Mucosa of gallbladder (tissue), 1 donor: ENCODE measurements around the gene IGF1R. TPM values are rescaled to one million over a fixed set of nuclear protein-coding genes. Genes with fewer than 3 reads are reported as not detected.
"Not testable (repeated sequence)": the region's sequence is repeated elsewhere in the genome, so short reads cannot be mapped to it uniquely, and the experiment has no call there.

Experiments
- DNase-seq: peaks from one replicate; pipeline ENCODE4 v3.0.0-alpha.2; 2020; ENCODE audit warnings: low spot score
- total RNA-seq: library from RNA; stranded (reverse); gene quantifications from one replicate; pipeline ENCODE4 v1.2.1, GENCODE V29; 2021
- donor health status: DM: no; HTN: no; CAD: no.

IGF1R gene
- total RNA-seq, 1 donor from 2014 or later, result 46.9 TPM

GRCh38 chr15:98994892-98995291 is 346.6 kb downstream of the IGF1R start:
- DNase-seq, result no peak

- DNase-seq, result no peak
Observed at GRCh38 chr15:98996169-98996568, 347.8 kb downstream of the IGF1R start.

GRCh38 chr15:98996624-98997023 is 348.3 kb downstream of the IGF1R start:
- no peak for DNase-seq

- no peak for DNase-seq
Observed at GRCh38 chr15:98997312-98997711, 349.0 kb downstream of the IGF1R start.

GRCh38 chr15:98997755-98998154 is 349.4 kb downstream of the IGF1R start:
- DNase-seq, result no peak

- DNase-seq, result no peak
Observed at GRCh38 chr15:98998279-98998678, 349.9 kb downstream of the IGF1R start.

GRCh38 chr15:98999233-98999632 is 350.9 kb downstream of the IGF1R start:
- no peak for DNase-seq

GRCh38 chr15:99002226-99002625 is 353.9 kb downstream of the IGF1R start:
- DNase-seq, result no peak

- not testable (repeated sequence) for DNase-seq
Observed at GRCh38 chr15:99003317-99003716, 355.0 kb downstream of the IGF1R start.

GRCh38 chr15:99004998-99005974 is 356.9 kb downstream of the IGF1R start:
- not testable (repeated sequence) for DNase-seq

- no peak for DNase-seq
Observed at GRCh38 chr15:99006146-99006545, 357.8 kb downstream of the IGF1R start.

GRCh38 chr15:99006904-99007495 is 358.7 kb downstream of the IGF1R start:
- DNase-seq, result no peak

- no peak for DNase-seq
Observed at GRCh38 chr15:99009741-99010330, 361.5 kb downstream of the IGF1R start.

- no peak for DNase-seq
Observed at GRCh38 chr15:99010768-99011167, 362.4 kb downstream of the IGF1R start.
